Measurements from ENCODE around the gene ATP6V0B. TPM values are rescaled to one million over a fixed set of nuclear protein-coding genes. Genes with fewer than 3 reads are reported as not detected.
A peak's percentile ranks its signal among the peaks of the same experiment; 100 is the strongest.

ATP6V0B gene
- total and polyA plus RNA-seq, 2 of the 13 experiments (the other 11 are each of a cell fraction or from before 2014, with no cell fraction given): 157 to 161 TPM

DNA sequence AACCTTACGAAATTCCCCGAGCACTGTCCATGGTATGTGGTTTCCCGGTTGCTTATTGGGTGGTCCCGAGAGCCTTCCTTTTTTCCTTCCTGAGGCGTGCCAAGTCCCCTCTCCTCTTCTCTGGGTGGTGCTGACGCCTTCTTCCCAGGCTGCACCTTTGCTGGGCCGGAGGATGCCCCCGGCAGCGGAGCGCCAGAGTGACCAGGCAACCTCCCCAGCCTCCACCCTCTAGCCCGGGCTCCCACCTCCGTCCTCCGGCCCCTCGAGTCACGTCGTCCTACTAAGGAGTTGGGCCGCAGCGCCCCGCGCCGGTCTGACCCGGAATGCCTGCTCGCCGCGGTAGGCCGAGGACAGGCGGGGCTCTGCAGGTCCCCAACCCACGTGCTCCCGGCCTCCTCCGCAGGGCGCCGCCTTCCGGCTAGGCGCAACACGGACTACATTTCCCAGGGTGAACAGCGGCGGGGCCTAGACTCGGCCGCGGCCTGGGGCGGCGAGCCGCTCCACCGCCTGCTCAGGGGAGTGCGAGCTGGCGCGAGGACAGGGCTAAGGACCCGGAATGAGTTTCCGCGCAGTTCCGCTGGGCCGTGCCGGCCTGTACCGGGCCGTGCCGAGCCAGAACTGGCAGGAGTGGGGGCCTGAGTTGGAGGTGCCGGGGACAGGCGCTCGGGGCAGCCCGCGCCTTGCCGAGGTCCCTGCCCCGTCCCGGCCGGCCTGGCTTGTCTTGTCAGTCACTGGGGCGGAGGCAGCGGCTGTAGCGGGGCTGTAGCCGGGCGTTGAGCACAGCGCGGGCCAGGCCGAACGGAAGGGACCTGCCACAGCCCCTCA is 28.3 kb upstream of the ATP6V0B start, which contains the start of gene IPO13 (continued):
- TF ChIP-seq, protein P1, sequence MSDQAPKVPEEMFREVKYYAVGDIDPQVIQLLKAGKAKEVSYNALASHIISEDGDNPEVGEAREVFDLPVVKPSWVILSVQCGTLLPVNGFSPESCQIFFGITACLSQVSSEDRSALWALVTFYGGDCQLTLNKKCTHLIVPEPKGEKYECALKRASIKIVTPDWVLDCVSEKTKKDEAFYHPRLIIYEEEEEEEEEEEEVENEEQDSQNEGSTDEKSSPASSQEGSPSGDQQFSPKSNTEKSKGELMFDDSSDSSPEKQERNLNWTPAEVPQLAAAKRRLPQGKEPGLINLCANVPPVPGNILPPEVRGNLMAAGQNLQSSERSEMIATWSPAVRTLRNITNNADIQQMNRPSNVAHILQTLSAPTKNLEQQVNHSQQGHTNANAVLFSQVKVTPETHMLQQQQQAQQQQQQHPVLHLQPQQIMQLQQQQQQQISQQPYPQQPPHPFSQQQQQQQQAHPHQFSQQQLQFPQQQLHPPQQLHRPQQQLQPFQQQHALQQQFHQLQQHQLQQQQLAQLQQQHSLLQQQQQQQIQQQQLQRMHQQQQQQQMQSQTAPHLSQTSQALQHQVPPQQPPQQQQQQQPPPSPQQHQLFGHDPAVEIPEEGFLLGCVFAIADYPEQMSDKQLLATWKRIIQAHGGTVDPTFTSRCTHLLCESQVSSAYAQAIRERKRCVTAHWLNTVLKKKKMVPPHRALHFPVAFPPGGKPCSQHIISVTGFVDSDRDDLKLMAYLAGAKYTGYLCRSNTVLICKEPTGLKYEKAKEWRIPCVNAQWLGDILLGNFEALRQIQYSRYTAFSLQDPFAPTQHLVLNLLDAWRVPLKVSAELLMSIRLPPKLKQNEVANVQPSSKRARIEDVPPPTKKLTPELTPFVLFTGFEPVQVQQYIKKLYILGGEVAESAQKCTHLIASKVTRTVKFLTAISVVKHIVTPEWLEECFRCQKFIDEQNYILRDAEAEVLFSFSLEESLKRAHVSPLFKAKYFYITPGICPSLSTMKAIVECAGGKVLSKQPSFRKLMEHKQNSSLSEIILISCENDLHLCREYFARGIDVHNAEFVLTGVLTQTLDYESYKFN (CRISPR knock-in tag; conservative IDR thresholded peaks at IDR 0.05): peak; percentile 76
- TF ChIP-seq ZFP36L1 (CRISPR knock-in tag; IDR thresholded peaks at IDR 0.05): peak; percentile 94
- peak; percentile 89 for TF ChIP-seq ASH2L (IDR thresholded peaks at IDR 0.05; ENCODE audit: insufficient read length, low read depth, low read length)
- peak; percentile 88 for TF ChIP-seq ETV5 (CRISPR knock-in tag; IDR thresholded peaks at IDR 0.05; ENCODE audit: borderline replicate concordance)
- TF ChIP-seq TSC22D2 (CRISPR knock-in tag; IDR thresholded peaks at IDR 0.05; ENCODE audit: borderline replicate concordance): peak; percentile 80; the same call in 1 of the 2 replicates
- peak; percentile 78; the same call in 1 of the 2 replicates for TF ChIP-seq ZBTB8A (CRISPR knock-in tag; IDR thresholded peaks at IDR 0.05; ENCODE audit: borderline replicate concordance, low read depth)
- TF ChIP-seq, protein P2, sequence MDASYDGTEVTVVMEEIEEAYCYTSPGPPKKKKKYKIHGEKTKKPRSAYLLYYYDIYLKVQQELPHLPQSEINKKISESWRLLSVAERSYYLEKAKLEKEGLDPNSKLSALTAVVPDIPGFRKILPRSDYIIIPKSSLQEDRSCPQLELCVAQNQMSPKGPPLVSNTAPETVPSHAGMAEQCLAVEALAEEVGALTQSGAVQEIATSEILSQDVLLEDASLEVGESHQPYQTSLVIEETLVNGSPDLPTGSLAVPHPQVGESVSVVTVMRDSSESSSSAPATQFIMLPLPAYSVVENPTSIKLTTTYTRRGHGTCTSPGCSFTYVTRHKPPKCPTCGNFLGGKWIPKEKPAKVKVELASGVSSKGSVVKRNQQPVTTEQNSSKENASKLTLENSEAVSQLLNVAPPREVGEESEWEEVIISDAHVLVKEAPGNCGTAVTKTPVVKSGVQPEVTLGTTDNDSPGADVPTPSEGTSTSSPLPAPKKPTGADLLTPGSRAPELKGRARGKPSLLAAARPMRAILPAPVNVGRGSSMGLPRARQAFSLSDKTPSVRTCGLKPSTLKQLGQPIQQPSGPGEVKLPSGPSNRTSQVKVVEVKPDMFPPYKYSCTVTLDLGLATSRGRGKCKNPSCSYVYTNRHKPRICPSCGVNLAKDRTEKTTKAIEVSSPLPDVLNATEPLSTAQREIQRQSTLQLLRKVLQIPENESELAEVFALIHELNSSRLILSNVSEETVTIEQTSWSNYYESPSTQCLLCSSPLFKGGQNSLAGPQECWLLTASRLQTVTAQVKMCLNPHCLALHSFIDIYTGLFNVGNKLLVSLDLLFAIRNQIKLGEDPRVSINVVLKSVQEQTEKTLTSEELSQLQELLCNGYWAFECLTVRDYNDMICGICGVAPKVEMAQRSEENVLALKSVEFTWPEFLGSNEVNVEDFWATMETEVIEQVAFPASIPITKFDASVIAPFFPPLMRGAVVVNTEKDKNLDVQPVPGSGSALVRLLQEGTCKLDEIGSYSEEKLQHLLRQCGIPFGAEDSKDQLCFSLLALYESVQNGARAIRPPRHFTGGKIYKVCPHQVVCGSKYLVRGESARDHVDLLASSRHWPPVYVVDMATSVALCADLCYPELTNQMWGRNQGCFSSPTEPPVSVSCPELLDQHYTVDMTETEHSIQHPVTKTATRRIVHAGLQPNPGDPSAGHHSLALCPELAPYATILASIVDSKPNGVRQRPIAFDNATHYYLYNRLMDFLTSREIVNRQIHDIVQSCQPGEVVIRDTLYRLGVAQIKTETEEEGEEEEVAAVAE (CRISPR knock-in tag; IDR thresholded peaks at IDR 0.05; ENCODE audit: borderline replicate concordance): peak; percentile 64; the same call in 1 of the 2 replicates
- TF ChIP-seq ZNF160 (CRISPR knock-in tag; IDR thresholded peaks at IDR 0.05): peak; percentile 85; the same call in 1 of the 2 replicates
- no peak; the same call in 1 of the 2 replicates for TF ChIP-seq ZNF83 (CRISPR knock-in tag; IDR thresholded peaks at IDR 0.05; ENCODE audit: borderline replicate concordance)
- peak; percentile 67; the same call in 1 of the 2 replicates for TF ChIP-seq ZBTB3 (CRISPR knock-in tag; IDR thresholded peaks at IDR 0.05; ENCODE audit: borderline replicate concordance, low read depth)
- 0 out of 2 replicates have a peak, but pooled peaks have one; percentile 52 for TF ChIP-seq HNRNPL (IDR thresholded peaks at IDR 0.05; ENCODE audit: low read depth, low read length)
- no peak for TF ChIP-seq NFRKB (IDR thresholded peaks at IDR 0.05)
- TF ChIP-seq SP2 (CRISPR knock-in tag; IDR thresholded peaks at IDR 0.05): peak; percentile 45
- TF ChIP-seq SOX5 (CRISPR knock-in tag; IDR thresholded peaks at IDR 0.05; ENCODE audit: borderline replicate concordance): peak; percentile 50; the same call in 1 of the 2 replicates
- TF ChIP-seq ATF1 (CRISPR knock-in tag; IDR thresholded peaks at IDR 0.05): no peak; the same call in 1 of the 2 replicates
- TF ChIP-seq JUND (CRISPR knock-in tag; IDR thresholded peaks at IDR 0.05): no peak
- TF ChIP-seq ZNF451 (CRISPR knock-in tag; IDR thresholded peaks at IDR 0.05): peak; percentile 93
- peak; percentile 82 for TF ChIP-seq POGZ (CRISPR knock-in tag; IDR thresholded peaks at IDR 0.05)
- 0 out of 2 replicates have a peak, but pooled peaks have one; percentile 60 for TF ChIP-seq ZBTB42 (CRISPR knock-in tag; IDR thresholded peaks at IDR 0.05)
- peak; percentile 95 for TF ChIP-seq IRF2 (CRISPR knock-in tag; IDR thresholded peaks at IDR 0.05)
- peak; percentile 34 for TF ChIP-seq ZNF431 (CRISPR knock-in tag; IDR thresholded peaks at IDR 0.05; ENCODE audit: borderline replicate concordance, low read depth)
- peak; percentile 36; the same call in 1 of the 2 replicates for TF ChIP-seq TOPORS (CRISPR knock-in tag; IDR thresholded peaks at IDR 0.05)

Data from HepG2 (cell line).